ENCODE measurements around the gene MUC21. TPM values are rescaled to one million over a fixed set of nuclear protein-coding genes. Genes with fewer than 3 reads are reported as not detected.

The MUC21 gene
- total and polyA plus RNA-seq, 2 of the 8 experiments (the other 6 are each of a cell fraction or from before 2014, with no cell fraction given) = not detected

DNA sequence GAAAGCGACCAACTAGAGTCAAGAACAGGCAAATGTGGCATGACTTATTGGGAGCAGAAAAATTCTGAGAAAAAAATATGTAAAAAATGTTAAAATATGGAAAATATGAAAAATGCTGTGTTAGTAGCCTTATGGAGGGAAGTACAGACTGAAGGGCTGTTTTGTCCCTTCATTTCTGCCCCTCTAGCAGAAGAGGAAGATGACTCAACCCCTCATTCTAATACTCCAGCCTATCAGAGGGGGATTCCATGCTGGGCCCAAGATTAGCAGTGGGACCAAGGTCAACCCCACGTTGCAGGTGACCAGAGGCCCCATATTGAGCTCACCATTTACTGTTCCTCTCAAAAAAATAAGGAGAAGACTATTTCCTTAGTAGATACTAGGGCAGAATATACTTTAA, 8.4 kb downstream of the MUC21 start:
- H3K4me3 ChIP-seq (ENCODE audit: extremely low read depth in 1 of 4, insufficient read depth in 2 of 4, low read depth in 3 of 4, low read length in 4 of 4) = no peak overlapping the region
- no peaks in the 10 kb centered on the region for H3K36me3 ChIP-seq (ENCODE audit: control insufficient read depth in 2 of 4, insufficient read depth in 4 of 4, low read length in 3 of 4)
- H2AFZ ChIP-seq (ENCODE audit: low read length) = no peak overlapping the region
- H3K27me3 ChIP-seq (replicated peaks in 1 of 4; ENCODE audit: control insufficient read depth in 3 of 4, extremely low read depth in 1 of 4, insufficient read depth in 3 of 4, low read length in 3 of 4) = no peaks in the 10 kb centered on the region
- ChIA-PET CTCF (ENCODE audit: partially characterized antibody) (interaction anchor here (0.6 to 1.1 kb wide), 3 partner anchors 9 to 11 kb away, joined by 3 to 4 read pairs (median 3); no protein-coding TSS in a partner anchor), POLR2A (ENCODE audit: partially characterized antibody) (no interaction called here)
- no peak overlapping the region for H3K4me2 ChIP-seq (ENCODE audit: insufficient read depth in 1 of 2, low read depth in 2 of 2, low read length in 2 of 2)
- H2AK5ac ChIP-seq (ENCODE audit: low read depth, low read length) = no peak overlapping the region
- H2BK15ac ChIP-seq (ENCODE audit: low read length) = no peak overlapping the region
- no peak overlapping the region for H3K23ac ChIP-seq (ENCODE audit: insufficient read length)
- 88% methylated on average over 2 of the region's 2 CpGs; no CpG with 5 or more reads in 1 of the 2 experiments for WGBS, 2 experiments (ENCODE audit: extremely low coverage in 1 of 2, insufficient coverage in 1 of 2, insufficient read length in 1 of 2, insufficient replicate concordance in 2 of 2, low coverage in 1 of 2, low lambda C conversion rate in 2 of 2, missing lambda C conversion rate in 1 of 2)
- no peak overlapping the region for H3K18ac ChIP-seq (ENCODE audit: extremely low read depth, low read length)
- no peaks in the 10 kb centered on the region for H4K20me1 ChIP-seq (replicated peaks in 1 of 2; ENCODE audit: control insufficient read depth in 1 of 2, insufficient read depth in 2 of 2, low read length in 2 of 2)
- no peak overlapping the region for H4K91ac ChIP-seq (replicated peaks; ENCODE audit: insufficient read length, low read length)
- H3K9ac ChIP-seq (replicated peaks in 1 of 4; ENCODE audit: extremely low read depth in 1 of 4, low read depth in 3 of 4, low read length in 3 of 4) = no peak overlapping the region
- peaks cover 0 to 2% (median 0%) of the 10 kb centered on the region in 4 experiments; a peak in 2 of 7 replicates for H3K4me1 ChIP-seq (replicated peaks in 1 of 4; ENCODE audit: control insufficient read depth in 3 of 4, insufficient read depth in 4 of 4, low read length in 3 of 4)
- H2BK20ac ChIP-seq (ENCODE audit: low read length) = no peak overlapping the region
- H4K5ac ChIP-seq (ENCODE audit: insufficient read length, low read depth, low read length) = no peak overlapping the region
- FAIRE-seq = no peak
- no peak overlapping the region for H3K56ac ChIP-seq (replicated peaks; ENCODE audit: insufficient read length, low read depth, low read length)
- H2BK12ac ChIP-seq (ENCODE audit: low read depth, low read length) = no peak overlapping the region
- no peak overlapping the region for H2BK120ac ChIP-seq (replicated peaks; ENCODE audit: low read depth, low read length)
- no peaks in the 10 kb centered on the region for H3K79me2 ChIP-seq (ENCODE audit: control insufficient read depth in 1 of 2, insufficient read depth in 2 of 2, low read length in 2 of 2)
- no peak overlapping the region for H2BK5ac ChIP-seq (ENCODE audit: low read depth, low read length)
- no peak for DNase-seq (ENCODE audit: low read depth in 1 of 2, low spot score in 2 of 2)
- no peak overlapping the region for H3K14ac ChIP-seq (ENCODE audit: insufficient read length)
- no peak overlapping the region for H3K4ac ChIP-seq (replicated peaks; ENCODE audit: insufficient read length, low read depth, low read length)
- H3K23me2 ChIP-seq (ENCODE audit: low read depth, low read length) = no peaks in the 10 kb centered on the region
- no peak overlapping the region for H4K8ac ChIP-seq (ENCODE audit: extremely low read depth, insufficient read depth, low read length)
- H3K9me3 ChIP-seq (ENCODE audit: insufficient read depth in 2 of 2, low read depth in 1 of 2, low read length in 1 of 2) = peaks cover 0 to 2% of the 10 kb centered on the region in 2 experiments; a peak in 1 of 4 replicates
- H3K79me1 ChIP-seq (ENCODE audit: low read depth, low read length) = no peaks in the 10 kb centered on the region
- no peak overlapping the region for H3K27ac ChIP-seq (ENCODE audit: low read depth, low read length)
- TF ChIP-seq, protein P1, sequence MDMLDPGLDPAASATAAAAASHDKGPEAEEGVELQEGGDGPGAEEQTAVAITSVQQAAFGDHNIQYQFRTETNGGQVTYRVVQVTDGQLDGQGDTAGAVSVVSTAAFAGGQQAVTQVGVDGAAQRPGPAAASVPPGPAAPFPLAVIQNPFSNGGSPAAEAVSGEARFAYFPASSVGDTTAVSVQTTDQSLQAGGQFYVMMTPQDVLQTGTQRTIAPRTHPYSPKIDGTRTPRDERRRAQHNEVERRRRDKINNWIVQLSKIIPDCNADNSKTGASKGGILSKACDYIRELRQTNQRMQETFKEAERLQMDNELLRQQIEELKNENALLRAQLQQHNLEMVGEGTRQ (IDR thresholded peaks at IDR 0.05; ENCODE audit: low read length) = no peak
- TF ChIP-seq ASH2L (IDR thresholded peaks at IDR 0.05; ENCODE audit: low read length) (no peak), NANOG (IDR thresholded peaks at IDR 0.05; ENCODE audit: insufficient read depth, low read depth, low read length, poor library complexity, severe bottlenecking) (no peak), SUZ12 (IDR thresholded peaks at IDR 0.05; ENCODE audit: low read length) (no peak), SIX5 (IDR thresholded peaks at IDR 0.05; ENCODE audit: low read depth, low read length) (no peak), JUN (IDR thresholded peaks at IDR 0.05; ENCODE audit: low read depth, low read length) (no peak), JUND (IDR thresholded peaks at IDR 0.05; ENCODE audit: low read length) (no peak), CBX5 (IDR thresholded peaks at IDR 0.05; ENCODE audit: low read depth, low read length) (no peak), SAP30 (IDR thresholded peaks at IDR 0.05; ENCODE audit: insufficient read depth, insufficient replicate concordance, low read length) (no peak), TCF12 (IDR thresholded peaks at IDR 0.05; ENCODE audit: low read depth, low read length) (no peak), CBX8 (IDR thresholded peaks at IDR 0.05; ENCODE audit: borderline replicate concordance, low read depth, low read length) (no peak)
- TF ChIP-seq, protein P2, sequence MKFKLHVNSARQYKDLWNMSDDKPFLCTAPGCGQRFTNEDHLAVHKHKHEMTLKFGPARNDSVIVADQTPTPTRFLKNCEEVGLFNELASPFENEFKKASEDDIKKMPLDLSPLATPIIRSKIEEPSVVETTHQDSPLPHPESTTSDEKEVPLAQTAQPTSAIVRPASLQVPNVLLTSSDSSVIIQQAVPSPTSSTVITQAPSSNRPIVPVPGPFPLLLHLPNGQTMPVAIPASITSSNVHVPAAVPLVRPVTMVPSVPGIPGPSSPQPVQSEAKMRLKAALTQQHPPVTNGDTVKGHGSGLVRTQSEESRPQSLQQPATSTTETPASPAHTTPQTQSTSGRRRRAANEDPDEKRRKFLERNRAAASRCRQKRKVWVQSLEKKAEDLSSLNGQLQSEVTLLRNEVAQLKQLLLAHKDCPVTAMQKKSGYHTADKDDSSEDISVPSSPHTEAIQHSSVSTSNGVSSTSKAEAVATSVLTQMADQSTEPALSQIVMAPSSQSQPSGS (IDR thresholded peaks at IDR 0.05; ENCODE audit: low read length) = no peak
